Stimulated activated CD4-positive, alpha-beta T cell treated with anti-CD3 and anti-CD28 coated beads, Interleukin-12 subunit alpha, Interleukin-12 subunit beta, amount 100 ng/mL, for 48 hours (primary cell): ENCODE results near the gene DENND4A.
"Not testable (repeated sequence)": the region's sequence is repeated elsewhere in the genome, so short reads cannot be mapped to it uniquely, and the experiment has no call there.

ENCODE experiments used
- DNase-seq, 3 donors: peaks; one replicate each; pipeline ENCODE4 v3.0.0-alpha.2; 2020; ENCODE audit warnings: low read depth in 2 of 3, low spot score in 1 of 3

The DENND4A gene

DNA sequence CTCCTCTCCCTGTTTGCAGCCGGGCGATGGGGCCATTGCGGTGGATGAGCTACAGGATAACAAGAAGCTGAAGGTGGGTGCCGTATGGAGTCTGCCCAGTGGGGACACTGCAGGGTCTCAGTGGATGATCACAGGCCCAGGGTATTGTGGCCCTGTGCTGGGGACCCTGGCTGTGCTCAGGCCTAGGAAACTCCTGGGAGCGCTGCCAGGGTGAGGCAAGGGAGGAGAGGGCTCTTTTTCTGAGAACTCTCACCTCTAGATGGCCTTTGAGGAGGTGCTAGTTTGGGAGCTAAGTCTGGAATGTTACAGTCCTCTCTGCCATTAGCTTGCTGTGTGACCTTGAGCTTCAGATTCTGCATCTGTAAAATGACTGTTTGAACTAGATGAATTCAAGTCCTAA, 154.0 kb downstream of the DENND4A start:
- no peak for DNase-seq

DNA sequence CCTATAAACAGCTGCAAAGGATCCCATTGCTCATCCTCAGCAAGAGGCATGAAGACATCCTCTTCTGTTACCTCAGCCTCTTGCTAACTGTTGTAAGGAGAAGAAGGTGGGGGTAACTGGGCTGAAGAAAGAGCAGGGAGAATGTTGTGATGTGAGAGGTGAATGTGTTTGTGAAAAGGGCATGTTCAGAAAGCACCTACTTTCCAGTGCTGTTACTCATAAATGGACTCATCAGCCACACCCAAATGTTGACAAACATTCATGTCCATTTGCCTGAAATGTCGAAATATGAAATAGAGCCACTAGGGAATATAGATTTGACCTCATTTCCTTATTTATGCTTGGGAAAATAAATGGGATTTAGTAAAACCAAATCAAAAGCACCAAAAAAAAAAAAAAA, 157.7 kb downstream of the DENND4A start:
- DNase-seq = no peak

DNA sequence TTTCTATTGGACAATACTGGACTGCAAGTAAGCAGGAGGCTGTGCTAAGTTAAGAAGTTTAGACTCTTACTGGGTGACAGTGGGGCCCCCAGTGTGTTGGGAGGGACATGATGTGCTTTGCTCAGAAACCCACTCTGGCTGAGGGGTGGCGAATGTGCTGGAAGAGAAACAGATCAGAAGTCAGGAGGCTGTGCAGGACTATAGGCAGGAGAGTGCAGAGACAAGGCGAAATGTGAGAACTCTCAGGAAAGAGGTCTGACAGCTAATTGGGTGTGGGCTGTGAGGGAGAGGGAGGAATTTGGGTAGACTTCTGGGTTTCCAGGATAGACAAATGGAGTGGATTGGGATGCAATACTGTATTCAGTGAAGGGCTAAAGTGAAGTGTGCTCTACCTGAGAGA, 158.3 kb downstream of the DENND4A start:
- no peak for DNase-seq

DNA sequence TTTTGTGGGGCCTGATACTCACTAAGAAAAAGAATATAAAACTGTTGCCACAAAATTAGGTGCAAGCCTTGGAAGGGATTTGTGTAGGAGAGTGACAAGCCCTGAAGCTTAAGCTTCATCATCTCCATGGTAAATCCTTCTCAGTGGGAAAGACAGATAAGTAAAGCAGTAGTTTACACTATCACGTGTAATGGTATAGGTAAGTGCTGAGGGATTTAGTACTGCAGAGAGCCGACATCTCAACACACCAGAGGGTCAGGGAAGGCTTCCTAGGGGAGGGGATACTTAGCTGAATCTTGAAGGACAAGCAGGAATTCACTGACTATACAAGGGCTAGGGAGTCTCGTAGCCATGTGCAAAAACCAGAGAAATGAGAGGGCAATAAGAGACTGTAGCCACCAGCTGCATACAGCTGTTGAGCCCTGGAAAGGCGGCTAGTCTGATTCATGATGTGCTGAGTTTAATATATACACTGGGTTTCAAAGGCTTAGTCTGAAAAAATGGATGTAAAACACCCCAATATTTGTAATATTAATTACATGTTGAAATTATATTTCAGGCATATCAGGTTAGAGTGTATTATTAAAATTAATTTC, 159.2 kb downstream of the DENND4A start:
- no peak for DNase-seq

DNA sequence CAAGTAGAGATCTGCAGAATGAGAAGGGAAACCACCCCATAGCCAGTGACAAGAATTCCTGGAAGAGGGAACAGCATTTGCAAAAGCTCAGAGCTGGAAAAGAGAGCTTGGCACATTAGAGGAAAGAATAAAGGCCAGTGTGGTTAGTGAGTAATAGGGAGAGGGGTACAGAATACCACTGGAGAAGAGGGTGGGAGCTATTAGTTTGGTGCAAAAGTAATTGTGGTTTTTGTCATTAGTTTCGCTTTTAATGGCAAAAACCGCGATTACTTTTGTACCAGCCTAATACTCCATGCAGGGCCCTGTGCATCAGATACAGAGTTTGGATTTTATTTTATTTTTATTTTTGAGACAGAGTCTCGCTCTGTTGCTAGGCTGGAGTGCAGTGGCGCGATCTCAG, 160.6 kb downstream of the DENND4A start:
- no peak for DNase-seq

DNA sequence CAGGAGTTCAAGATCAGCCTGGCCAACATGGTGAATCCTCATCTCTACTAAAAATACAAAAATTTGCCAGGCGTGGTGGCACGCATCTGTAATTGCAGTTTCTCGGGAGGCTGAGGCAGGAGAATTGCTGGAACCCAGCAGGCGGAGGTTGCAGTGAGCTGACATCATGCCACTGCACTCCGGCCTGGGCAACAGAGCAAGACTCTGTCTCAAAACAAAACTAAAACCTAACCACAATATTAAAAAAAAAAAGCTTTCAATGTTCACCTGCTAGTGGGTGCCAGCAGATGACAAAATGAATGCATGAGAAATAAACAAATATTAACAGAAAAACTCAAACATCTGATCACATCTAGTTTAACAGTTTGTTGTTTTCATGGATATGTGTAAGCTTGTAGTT, 161.3 kb downstream of the DENND4A start:
- no peak for DNase-seq

DNA sequence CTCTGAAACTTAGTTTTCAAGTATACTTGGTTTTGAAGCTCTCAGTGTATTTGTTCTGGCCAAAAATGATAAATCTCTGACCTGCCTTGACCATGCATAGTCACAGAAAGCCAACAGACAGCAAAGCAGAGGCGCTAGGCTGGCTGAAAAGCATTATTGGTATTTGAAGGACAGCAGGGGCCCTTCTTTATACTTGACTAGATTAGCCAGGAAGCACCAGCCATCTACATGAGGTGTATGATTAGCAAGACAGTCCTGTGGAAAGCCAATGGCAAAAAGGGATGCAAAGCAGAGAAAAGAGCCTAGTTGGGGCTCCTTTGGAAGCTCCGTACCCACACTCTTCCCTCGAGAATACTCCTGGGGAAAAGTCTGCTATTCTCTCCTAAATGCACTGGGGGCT, 162.5 kb downstream of the DENND4A start:
- DNase-seq = no peak

DNA sequence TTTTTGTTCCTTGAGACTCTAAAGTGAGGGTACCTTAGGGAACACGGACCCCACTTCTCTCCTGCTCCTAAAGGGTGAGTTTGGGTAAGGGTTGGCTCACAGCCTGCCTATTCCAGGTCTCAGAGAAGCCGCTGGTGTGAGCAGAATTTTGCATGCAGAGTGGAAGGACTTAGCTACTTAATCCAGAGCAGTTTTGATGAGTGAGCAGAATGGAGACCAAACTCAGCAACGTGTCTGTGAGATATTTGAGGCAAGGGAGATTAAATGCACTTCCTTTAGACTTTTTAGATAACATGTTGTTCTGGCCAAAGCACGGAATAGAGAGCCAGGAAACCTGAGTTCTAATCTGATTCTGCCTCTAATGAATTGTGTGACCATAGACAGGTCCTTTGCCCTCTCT, 165.2 kb downstream of the DENND4A start:
- DNase-seq = no peak

DNA sequence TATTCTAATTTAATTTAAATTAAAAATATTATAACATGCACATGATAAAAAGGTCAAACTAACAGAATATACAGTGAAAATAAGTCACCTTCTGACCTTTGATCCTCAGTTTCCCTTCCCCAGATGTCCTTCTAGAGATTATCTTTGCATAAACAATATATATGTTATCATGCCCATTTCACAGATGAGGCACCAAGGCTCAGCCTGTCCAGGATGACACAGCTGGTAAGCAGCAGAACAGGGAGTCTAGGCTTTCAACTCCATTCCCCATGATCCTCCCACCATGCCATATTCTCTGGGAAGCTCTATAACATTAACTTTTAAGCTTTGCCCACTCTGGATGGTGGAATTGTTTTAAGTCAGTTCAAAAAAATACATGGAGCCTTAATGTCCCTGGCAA, 169.0 kb downstream of the DENND4A start:
- DNase-seq = no peak

DNA sequence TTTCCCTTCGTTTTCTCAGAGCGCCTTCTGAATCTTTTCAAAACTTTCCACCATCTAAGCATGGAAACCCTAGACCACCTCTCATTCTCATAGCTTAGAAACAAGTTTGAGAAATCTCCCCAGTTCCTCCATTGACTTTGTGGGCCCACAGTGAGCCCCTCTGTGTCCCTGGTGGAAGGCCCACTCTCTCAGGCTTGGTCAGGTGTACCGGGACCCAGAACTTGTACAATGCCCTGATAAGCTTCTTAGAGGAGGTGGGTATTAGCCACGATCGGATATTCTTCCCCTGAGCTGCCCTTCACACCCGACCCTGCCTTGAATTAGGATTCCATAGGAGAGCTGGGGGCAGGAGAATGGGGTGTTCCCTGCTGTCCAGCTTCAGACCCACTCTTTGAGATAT, 170.5 kb downstream of the DENND4A start, which contains the start of gene SLC24A1:
Gene SLC24A1, plus strand, starts transcription at position 301 of the 400 bp plus-strand sequence. CDS start 2,143 bp downstream, outside the sequence.
- no peak for DNase-seq

DNA sequence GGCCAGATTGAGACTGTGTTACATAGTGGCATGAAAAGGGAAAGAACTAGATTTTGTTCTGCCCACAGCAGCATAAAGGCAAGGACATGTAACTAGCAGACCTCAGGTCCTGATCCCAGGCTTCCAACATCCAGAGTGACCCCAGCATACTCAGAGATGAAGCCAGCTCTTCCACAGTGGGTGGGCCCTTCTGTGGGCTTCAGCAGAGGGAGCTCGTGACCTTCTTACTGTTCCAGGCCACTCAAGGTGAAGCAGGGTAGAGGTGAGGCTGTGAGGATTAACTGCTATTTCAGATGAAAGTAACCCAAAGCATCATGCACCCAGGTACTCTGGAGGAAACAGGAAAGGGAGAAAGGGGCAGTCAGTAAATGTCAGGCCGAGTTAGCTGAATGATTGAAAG, 171.3 kb downstream of the DENND4A start:
- no peak for DNase-seq

DNA sequence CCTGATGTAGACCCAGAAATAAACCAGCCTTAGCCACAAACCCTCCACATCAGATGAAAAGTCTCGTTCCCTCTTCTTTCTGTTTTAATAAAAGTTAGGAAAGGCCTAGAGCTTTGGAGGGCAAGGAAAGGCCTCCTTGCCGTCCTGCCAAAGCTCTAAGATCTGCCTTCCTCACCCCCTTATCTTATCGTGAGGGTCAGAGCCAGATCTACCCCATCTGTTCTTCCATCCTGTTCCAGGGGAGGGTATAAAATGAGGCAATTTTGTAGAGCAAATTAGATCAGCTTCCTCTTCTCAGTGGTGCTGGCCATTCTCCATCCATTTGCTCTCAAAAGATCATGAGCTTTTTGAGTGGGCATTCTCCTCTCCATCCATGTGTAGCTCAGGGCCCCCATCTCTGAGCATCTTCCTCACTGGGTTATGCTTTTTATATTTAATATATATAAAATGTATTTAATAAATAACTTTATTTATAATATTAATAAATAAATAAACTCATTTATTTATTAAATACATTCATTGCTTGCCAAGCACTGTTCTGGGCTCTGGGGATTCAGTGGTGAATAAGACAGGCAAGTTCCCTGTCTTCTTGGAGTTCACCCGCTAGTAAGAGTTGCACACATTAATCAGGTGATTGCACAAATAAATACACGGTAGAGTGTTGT, 172.3 kb downstream of the DENND4A start:
- DNase-seq = no peak

DNA sequence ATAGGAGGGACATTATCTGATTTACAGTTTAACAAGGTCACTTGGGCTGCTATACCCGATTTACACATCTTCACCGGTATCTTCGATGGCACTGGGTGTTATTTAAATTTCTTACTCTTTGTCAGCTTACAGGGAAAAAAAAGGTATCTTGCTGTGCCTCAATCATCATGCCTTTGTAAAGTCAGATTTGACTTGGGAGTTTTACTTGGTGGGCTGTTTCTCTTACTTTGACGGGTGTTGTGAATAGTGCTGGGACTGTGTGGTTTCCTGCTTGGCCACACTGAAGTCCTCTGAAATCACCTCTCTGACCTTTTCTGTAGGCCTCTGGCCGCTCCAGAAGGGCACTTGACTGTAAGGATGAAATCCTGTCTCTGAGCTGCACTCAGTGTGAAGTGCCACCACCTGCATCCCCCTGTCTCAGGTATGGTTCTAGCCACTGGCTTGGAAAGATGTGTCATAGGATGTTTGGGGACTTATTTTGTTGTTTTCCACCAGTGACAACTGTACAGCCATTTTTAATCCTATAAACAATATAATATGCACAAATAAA, 173.5 kb downstream of the DENND4A start:
- no peak for DNase-seq

DNA sequence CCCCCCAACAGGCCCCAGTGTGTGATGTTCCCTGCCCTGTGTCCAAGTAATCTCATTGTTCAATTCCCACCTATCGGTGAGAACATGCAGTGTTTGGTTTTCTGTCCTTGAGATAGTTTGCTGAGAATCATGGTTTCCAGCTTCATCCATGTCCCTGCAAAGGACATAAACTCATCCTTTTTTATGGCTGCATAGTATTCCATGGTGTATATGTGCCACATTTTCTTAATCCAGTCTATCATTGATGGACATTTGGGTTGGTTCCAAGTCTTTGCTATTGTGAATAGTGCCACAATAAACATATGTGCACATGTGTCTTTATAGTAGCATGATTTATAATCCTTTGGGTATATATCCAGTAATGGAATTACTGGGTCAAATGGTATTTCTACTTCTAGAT, 176.2 kb downstream of the DENND4A start:
- DNase-seq = not testable (repeated sequence)

DNA sequence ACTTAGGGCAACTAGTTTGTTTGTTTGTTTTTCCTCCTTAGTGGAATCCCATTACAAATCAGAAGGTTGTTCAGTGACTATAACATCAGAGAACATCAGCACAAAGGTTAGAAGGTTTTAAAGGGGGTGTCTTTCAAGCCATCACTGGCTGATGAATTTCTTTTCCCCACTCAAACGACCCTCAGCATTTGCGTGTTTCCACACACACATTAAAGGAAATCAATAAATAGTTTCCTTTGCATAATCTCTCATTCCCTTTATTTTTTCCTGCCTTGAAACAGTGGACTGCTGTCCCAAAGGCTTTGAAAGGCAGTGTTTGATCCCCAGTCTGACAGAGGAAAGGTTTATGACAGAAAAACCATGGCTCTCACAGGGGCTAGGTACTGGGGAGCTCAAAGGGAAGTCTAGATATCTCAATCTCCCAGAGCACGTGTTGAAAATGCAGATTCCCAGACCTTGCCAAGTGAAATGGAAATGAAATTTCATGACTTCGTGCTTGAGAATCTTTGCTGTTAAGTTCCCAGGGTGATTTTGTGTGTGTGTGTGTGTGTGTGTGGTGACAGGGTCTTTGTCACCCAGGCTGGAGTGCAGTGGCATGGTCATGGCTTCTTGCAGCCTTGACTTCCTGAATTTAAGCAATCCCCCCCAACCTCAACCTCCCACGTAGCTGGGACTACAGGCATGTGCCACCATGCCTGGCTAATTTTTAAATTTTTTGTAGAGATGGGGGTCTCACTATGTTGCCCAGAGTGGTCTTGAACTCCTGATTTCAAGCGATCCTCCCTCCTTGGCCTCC, 178.9 kb downstream of the DENND4A start:
- no peak for DNase-seq

DNA sequence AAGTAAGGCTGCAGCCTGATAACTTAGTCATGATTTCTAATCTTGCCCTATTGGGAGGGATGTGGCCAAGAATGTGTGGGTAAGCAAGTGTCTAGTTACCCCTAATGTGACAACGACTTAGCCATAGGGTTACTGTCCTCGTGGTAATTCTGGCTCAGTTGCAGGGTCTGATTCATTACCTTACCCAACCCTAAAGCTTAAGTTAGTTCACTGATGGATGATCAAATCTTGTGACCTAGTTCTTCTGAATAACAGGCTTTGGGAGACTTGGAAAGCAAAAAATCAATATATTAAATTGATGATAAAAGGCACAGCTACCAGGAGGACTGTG, 179.5 kb downstream of the DENND4A start:
- no peak for DNase-seq

DNA sequence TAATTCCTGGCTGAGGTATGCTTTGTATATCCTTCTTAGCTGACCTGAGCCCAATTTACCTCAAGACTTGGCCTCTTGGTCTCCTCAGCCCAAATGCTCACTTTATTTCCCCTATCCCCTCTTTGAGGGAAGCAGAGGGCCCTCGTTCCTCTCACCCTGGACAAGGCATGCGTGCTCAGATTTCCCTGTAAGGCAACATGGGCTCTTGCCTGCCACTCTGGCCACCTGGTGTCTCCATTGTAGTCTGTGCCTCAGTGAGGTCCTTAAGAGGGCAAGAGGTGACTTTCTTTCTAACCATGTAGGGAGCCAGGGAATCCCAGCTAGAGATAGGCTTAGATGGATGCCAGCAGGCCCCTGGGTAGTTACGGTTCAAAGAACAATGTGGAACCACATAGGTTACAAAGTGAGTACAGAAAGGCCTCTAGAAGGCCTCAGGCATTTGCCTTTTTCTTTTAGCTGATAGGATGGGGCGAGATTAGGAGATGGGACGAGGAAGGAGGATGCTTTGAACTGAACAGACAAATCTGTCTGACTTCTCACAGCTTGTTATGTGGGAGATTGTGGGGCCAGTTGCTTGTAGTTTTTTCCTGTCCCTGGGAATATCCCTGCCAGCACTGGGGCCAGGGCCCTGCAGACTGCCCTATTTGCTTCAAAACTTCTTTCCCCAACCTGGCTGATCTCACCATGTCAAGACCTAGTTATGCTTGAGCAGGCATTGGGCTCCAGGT, 180.0 kb downstream of the DENND4A start:
- no peak for DNase-seq

DNA sequence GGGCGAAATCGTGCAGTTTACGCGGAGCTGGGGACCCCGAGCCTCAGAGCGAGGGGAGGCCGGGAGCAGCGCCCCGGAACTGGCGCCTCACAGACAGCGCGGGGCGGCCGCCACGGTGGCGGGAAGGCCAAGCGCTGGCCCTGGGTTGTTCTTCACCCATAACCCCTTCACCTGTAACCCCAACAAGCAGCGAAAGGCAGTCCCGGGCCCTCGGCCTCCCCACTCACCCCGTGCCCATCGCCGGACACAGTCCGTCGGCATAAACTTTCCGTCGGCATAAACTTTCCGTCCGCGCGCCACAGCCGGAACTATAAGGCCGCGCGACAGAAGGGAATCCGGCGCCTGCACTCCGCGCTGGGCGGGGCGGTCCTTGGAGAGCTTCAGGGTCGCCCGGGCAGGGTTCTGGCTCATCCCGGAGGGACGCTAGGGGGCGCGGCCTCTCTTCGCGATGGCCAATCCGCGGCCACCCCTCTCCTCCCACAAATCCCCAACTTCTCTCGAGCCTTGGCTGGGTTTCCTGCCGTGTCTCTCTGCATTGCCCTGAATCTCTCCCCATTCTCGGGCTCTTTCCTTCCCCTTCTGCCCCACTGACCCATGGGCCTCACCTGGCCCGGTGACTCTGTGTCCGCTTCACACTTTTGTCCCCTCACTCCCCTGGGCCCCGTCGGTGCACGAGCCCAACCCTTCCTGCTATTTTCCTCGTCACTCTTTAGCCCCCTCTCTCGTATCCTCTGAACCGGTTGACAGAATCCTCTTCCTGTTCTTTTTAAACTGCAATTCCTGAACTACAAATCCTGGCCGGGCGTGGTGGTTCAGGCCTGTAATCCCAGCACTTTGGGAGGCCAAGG, 181.0 kb downstream of the DENND4A start, which contains the start of gene INTS14:
Gene INTS14, minus strand, starts transcription at position 261 of the 848 bp plus-strand sequence. CDS start 3,751 bp downstream, outside the sequence.
- peak; percentile 95 to 97 (median 96) for DNase-seq
